ENCODE results near the gene EFR3B.

DNA sequence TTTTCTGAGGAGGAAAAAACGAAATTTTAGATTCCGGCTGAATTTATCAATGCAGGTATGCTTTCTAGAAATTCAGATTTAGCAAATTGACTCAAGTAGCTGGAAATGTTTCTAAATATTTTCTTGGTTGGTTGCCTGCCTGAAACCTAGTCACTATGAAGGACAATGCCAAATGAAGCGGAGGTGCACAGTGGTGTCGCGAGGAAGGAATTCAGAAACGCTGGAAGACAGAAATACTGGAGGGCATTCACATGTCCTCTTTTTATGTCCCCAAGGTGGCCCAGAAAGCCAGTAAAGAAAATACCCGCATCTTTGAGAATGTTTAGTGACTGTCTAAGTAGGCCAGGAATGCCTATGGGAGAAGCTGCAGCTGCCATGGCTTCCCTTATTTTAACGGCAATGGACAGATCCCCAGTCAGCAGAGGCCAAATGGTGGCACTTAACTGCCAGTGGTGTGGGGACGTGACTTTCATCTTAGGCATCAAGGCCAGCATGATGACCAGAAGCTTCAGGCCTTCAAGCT lies 15.8 kb upstream of the EFR3B start:
- TF ChIP-seq ZNF70 (CRISPR knock-in tag; IDR thresholded peaks at IDR 0.05), result no peak
- TF ChIP-seq TSHZ2 (CRISPR knock-in tag; IDR thresholded peaks at IDR 0.05), result no peak
- TF ChIP-seq, protein P1, sequence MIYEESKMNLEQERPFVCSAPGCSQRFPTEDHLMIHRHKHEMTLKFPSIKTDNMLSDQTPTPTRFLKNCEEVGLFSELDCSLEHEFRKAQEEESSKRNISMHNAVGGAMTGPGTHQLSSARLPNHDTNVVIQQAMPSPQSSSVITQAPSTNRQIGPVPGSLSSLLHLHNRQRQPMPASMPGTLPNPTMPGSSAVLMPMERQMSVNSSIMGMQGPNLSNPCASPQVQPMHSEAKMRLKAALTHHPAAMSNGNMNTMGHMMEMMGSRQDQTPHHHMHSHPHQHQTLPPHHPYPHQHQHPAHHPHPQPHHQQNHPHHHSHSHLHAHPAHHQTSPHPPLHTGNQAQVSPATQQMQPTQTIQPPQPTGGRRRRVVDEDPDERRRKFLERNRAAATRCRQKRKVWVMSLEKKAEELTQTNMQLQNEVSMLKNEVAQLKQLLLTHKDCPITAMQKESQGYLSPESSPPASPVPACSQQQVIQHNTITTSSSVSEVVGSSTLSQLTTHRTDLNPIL (CRISPR knock-in tag; IDR thresholded peaks at IDR 0.05; ENCODE audit: low read depth), result no peak
- TF ChIP-seq CSRNP3 (CRISPR knock-in tag; IDR thresholded peaks at IDR 0.05), result no peak
- TF ChIP-seq OSR1 (CRISPR knock-in tag; IDR thresholded peaks at IDR 0.05), result no peak

Measured in SK-N-SH treated with all-trans-retinoic acid at 6 μM for 48 hours (cell line).